GM23338 (cell line): Measurements from ENCODE around the gene SETBP1. TPM values are rescaled to one million over a fixed set of nuclear protein-coding genes. Genes with fewer than 3 reads are reported as not detected.

Experiments
- ATAC-seq: fragments of 200-7000 bp; cut with Tn5 transposase; 3 replicates; pipeline ENCODE4 v1.9.1; 2020
- DNase-seq: peaks from one replicate; pipeline ENCODE4 v3.0.0-alpha.2; 2015; ENCODE audit warnings: low spot score
- H2AFZ ChIP-seq: fragments of 200-600 bp; sonication (generic); 2 replicates; pipeline ENCODE4 v1.8.0; 2016; ENCODE audit warnings: antibody characterized with exemption, mild to moderate bottlenecking, moderate library complexity
- H3F3A ChIP-seq: fragments of 200-600 bp; sonication (generic); replicated peaks from 2 replicates; pipeline ENCODE4 v1.8.0; 2017; ENCODE audit warnings: antibody characterized with exemption, mixed run types, low read depth
- H3K27ac ChIP-seq: fragments of 200-600 bp; sonication (generic); 2 replicates; pipeline ENCODE4 v1.6.1; 2016; ENCODE audit warnings: low read depth
- H3K27me3 ChIP-seq: fragments of 200-600 bp; sonication (generic); 2 replicates; pipeline ENCODE4 v1.8.0; 2016; ENCODE audit warnings: mild to moderate bottlenecking, mixed run types, moderate library complexity; ENCODE audit not compliant: insufficient read depth
- H3K36me3 ChIP-seq: fragments of 200-600 bp; sonication (generic); 2 replicates; pipeline ENCODE4 v1.8.0; 2016; ENCODE audit warnings: mild to moderate bottlenecking; ENCODE audit not compliant: insufficient read depth
- H3K4me1 ChIP-seq: fragments of 200-600 bp; sonication (generic); 2 replicates; pipeline ENCODE4 v1.8.0; 2016; ENCODE audit warnings: mild to moderate bottlenecking, moderate library complexity; ENCODE audit not compliant: insufficient read depth
- H3K4me2 ChIP-seq: fragments of 200-600 bp; sonication (generic); 2 replicates; pipeline ENCODE4 v1.7.1; 2017; ENCODE audit warnings: mixed run types
- H3K4me3 ChIP-seq: fragments of 200-600 bp; sonication (generic); 2 replicates; pipeline ENCODE4 v1.6.1; 2016; ENCODE audit warnings: mixed run types
- H3K79me2 ChIP-seq: fragments of 200-600 bp; sonication (generic); replicated peaks from 2 replicates; pipeline ENCODE4 v1.8.0; 2017; ENCODE audit warnings: mild to moderate bottlenecking; ENCODE audit not compliant: insufficient read depth
- H3K9me2 ChIP-seq: fragments of 200-600 bp; sonication (generic); 2 replicates; pipeline ENCODE4 v1.8.0; 2017; ENCODE audit not compliant: insufficient read depth
- H4K20me1 ChIP-seq: fragments of 200-600 bp; sonication (generic); replicated peaks from 2 replicates; pipeline ENCODE4 v1.8.0; 2017; ENCODE audit warnings: mild to moderate bottlenecking; ENCODE audit not compliant: insufficient read depth
- H3K27ac Mint-ChIP-seq: 2 replicates; pipeline ENCODE4 v1.8.0; 2020; ENCODE audit warnings: inconsistent platforms, mild to moderate bottlenecking, moderate library complexity, mixed read lengths
- H3K27me3 Mint-ChIP-seq: 3 replicates; pipeline ENCODE4 v1.8.0; 2022; ENCODE audit warnings: low read depth, mild to moderate bottlenecking, moderate library complexity, mixed read lengths, inconsistent platforms; ENCODE audit not compliant: insufficient read depth, poor library complexity
- H3K36me3 Mint-ChIP-seq: 3 replicates; pipeline ENCODE4 v1.8.0; 2021; ENCODE audit warnings: low read depth, mild to moderate bottlenecking, inconsistent platforms, moderate library complexity, mixed read lengths
- H3K4me1 Mint-ChIP-seq: 3 replicates; pipeline ENCODE4 v1.8.0; 2020; ENCODE audit warnings: mild to moderate bottlenecking, inconsistent platforms, mixed read lengths
- H3K4me3 Mint-ChIP-seq: 3 replicates; pipeline ENCODE4 v1.8.0; 2021; ENCODE audit warnings: moderate library complexity, mild to moderate bottlenecking, inconsistent platforms, mixed read lengths
- H3K9me3 Mint-ChIP-seq: 3 replicates; pipeline ENCODE4 v1.8.0; 2020; ENCODE audit warnings: moderate library complexity, mild to moderate bottlenecking, inconsistent platforms, mixed read lengths
- CREB1 ChIP-seq: fragments of 250-450 bp; sonication (Bioruptor Pico); IDR thresholded peaks from 2 replicates; pipeline ENCODE4 v1.5.0; 2020; ENCODE audit warnings: low read depth, mild to moderate bottlenecking, moderate library complexity
- CTCF ChIP-seq, 2 experiments: fragments of 200-600 bp in 1 of 2; sonication (generic) in 1 of 2; conservative IDR thresholded peaks; 2 replicates each; pipeline versions ENCODE4 v1.5.1 to v1.6.1; 2016 to 2017; ENCODE audit warnings: antibody characterized with exemption in 2 of 2, low read depth in 2 of 2, mild to moderate bottlenecking in 2 of 2, moderate library complexity in 1 of 2
- EZH2 ChIP-seq: fragments of 200-600 bp; sonication (generic); IDR thresholded peaks from one replicate; pipeline ENCODE4 v1.8.0; 2017; ENCODE audit warnings: antibody characterized with exemption, mild to moderate bottlenecking, low read depth; ENCODE audit not compliant: unreplicated experiment
- EZH2phosphoT487 ChIP-seq: fragments of 200-600 bp; sonication (generic); IDR thresholded peaks from one replicate; pipeline ENCODE4 v1.8.1; 2018; ENCODE audit warnings: antibody characterized with exemption; ENCODE audit not compliant: unreplicated experiment
- JUNB ChIP-seq: IDR thresholded peaks from one replicate; pipeline ENCODE4 v1.6.1; 2016; ENCODE audit warnings: antibody characterized with exemption; ENCODE audit not compliant: unreplicated experiment
- NANOG ChIP-seq: IDR thresholded peaks from 2 replicates; pipeline ENCODE4 v1.6.1; 2016; ENCODE audit warnings: antibody characterized with exemption, borderline replicate concordance
- POLR2AphosphoS5 ChIP-seq: IDR thresholded peaks from 2 replicates; pipeline ENCODE4 v1.6.1; 2016; ENCODE audit warnings: antibody characterized with exemption, low read depth
- REST ChIP-seq: IDR thresholded peaks from one replicate; pipeline ENCODE4 v1.6.1; 2018; ENCODE audit warnings: antibody characterized with exemption; ENCODE audit not compliant: unreplicated experiment
- STAT1 ChIP-seq: IDR thresholded peaks from one replicate; pipeline ENCODE4 v1.6.1; 2016; ENCODE audit warnings: antibody characterized with exemption; ENCODE audit not compliant: unreplicated experiment
- ZNF114 ChIP-seq: fragments of 250-450 bp; sonication (Bioruptor Pico); IDR thresholded peaks from 2 replicates; pipeline ENCODE4 v1.5.0; 2020; ENCODE audit warnings: mild to moderate bottlenecking, moderate library complexity
- ZNF331 ChIP-seq: fragments of 250-450 bp; sonication (Bioruptor Pico); IDR thresholded peaks from 2 replicates; pipeline ENCODE4 v1.5.0; 2020; ENCODE audit warnings: low read depth, mild to moderate bottlenecking, moderate library complexity
- ZNF462 ChIP-seq: fragments of 250-450 bp; sonication (Bioruptor Pico); IDR thresholded peaks from 2 replicates; pipeline ENCODE4 v1.5.0; 2020; ENCODE audit warnings: mild to moderate bottlenecking, moderate library complexity
- polyA plus RNA-seq: library from polyadenylated mRNA; unstranded; fragments of >200 nt; fragmentation: Nextera tagmentation; extraction: Ambion mirVana; gene quantifications from 2 replicates; pipeline ENCODE4 v1.2.1, GENCODE V29; 2016
- total RNA-seq: library from RNA; depleted of rRNA; stranded (reverse); fragments of >200 nt; shearing (Covaris generic); gene quantifications from 2 replicates; pipeline ENCODE4 v1.2.3, GENCODE V29; 2014
- TF ChIP-seq, protein P1 (sequence below): IDR thresholded peaks from 2 replicates; pipeline ENCODE4 v1.6.1; 2016; ENCODE audit warnings: antibody characterized with exemption

SETBP1 gene
- total and polyA plus RNA-seq, 2 experiments from 2014 or later, result 1.6 to 5.5 TPM

- peaks cover 4% of the 10 kb centered on the region for H3K27me3 Mint-ChIP-seq
- H3K4me1 Mint-ChIP-seq, result peaks cover 22% of the 10 kb centered on the region
Measured at GRCh38 chr18:44849361-44849760, 168.7 kb downstream of the SETBP1 start.

More at GRCh38 chr18:44849361-44849760, 168.7 kb downstream of the SETBP1 start:
- no peaks in the 10 kb centered on the region for H3K27me3 ChIP-seq
- H3K9me2 ChIP-seq, result peaks cover 8% of the 10 kb centered on the region; the same call in 1 of the 2 replicates
- H3K79me2 ChIP-seq, result no peaks in the 10 kb centered on the region
- H3K4me1 ChIP-seq, result peaks cover 18% of the 10 kb centered on the region; the same call in 1 of the 2 replicates
- H3K4me3 Mint-ChIP-seq, result no peak overlapping the region
- H3K4me3 ChIP-seq, result no peak overlapping the region
- H3F3A ChIP-seq, result no peaks in the 10 kb centered on the region
- H3K27ac Mint-ChIP-seq, result no peak overlapping the region
- H3K36me3 ChIP-seq, result no peaks in the 10 kb centered on the region
- H3K27ac ChIP-seq, result no peak overlapping the region
- H2AFZ ChIP-seq, result no peak overlapping the region
- no peaks in the 10 kb centered on the region for H4K20me1 ChIP-seq
- TF ChIP-seq, protein P1, sequence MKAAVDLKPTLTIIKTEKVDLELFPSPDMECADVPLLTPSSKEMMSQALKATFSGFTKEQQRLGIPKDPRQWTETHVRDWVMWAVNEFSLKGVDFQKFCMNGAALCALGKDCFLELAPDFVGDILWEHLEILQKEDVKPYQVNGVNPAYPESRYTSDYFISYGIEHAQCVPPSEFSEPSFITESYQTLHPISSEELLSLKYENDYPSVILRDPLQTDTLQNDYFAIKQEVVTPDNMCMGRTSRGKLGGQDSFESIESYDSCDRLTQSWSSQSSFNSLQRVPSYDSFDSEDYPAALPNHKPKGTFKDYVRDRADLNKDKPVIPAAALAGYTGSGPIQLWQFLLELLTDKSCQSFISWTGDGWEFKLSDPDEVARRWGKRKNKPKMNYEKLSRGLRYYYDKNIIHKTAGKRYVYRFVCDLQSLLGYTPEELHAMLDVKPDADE, result no peak
- TF ChIP-seq STAT1 (no peak), EZH2phosphoT487 (no peak), EZH2 (no peak), ZNF114 (CRISPR knock-in tag) (no peak), JUNB (no peak), NANOG (no peak), REST (no peak), CTCF (conservative IDR thresholded peaks at IDR 0.05; ENCODE audit: low read depth in 2 of 2) (no peak), CREB1 (CRISPR knock-in tag) (no peak), ZNF331 (CRISPR knock-in tag) (no peak), POLR2AphosphoS5 (no peak), ZNF462 (no peak)
- H3K36me3 Mint-ChIP-seq, result 0 out of 3 replicates have a peak, but pooled peaks cover 5% of the 10 kb centered on the region
- no peaks in the 10 kb centered on the region for H3K9me3 Mint-ChIP-seq
- no peak overlapping the region for H3K4me2 ChIP-seq
- DNase-seq, result no peak
- ATAC-seq, result no peak
